K562 (cell line): ENCODE data around the gene SAMD10. TPM values are rescaled to one million over a fixed set of nuclear protein-coding genes. Genes with fewer than 3 reads are reported as not detected.
A peak's percentile ranks its signal among the peaks of the same experiment; 100 is the strongest.

Source experiments
- ATAC-seq: fragments of 200-7000 bp; cut with Tn5 transposase; 3 replicates; pipeline ENCODE4 v1.9.1; 2020; ENCODE audit warnings: moderate library complexity
- BruUV-seq: library from RNA; stranded (reverse); fragments of 400-500 nt; replicated peaks from 2 replicates; lab custom pipeline; 2021; lab: Mats Ljungman, UMichigan
- CTCF ChIA-PET: fragments of 300-600 bp; formaldehyde crosslinking; extraction: SDS; loops from one replicate; lab custom pipeline; 2021; ENCODE audit warnings: low intra/inter-chr PET ratio; lab: Yijun Ruan, JAX
- POLR2A ChIA-PET: fragments of 300-600, 350-650 bp; sonication (Branson Sonifier 250); formaldehyde crosslinking; extraction: SDS; loops from one replicate; lab custom pipeline; 2021; ENCODE audit warnings: antibody characterized with exemption, inconsistent platforms; lab: Yijun Ruan, JAX
- DNase-seq, 4 experiments: peaks; one replicate each; pipeline versions ENCODE4 v3.0.0 to v3.0.0-alpha.2; 2011 to 2018; ENCODE audit warnings: low spot score in 3 of 4, mixed read lengths in 3 of 4; ENCODE audit errors: extremely low read depth in 1 of 4
- FAIRE-seq: peaks from 2 replicates; lab custom pipeline; 2011; peaks lifted over from hg19 to GRCh38; lab: Jason Lieb, UNC
- H2AFZ ChIP-seq: 2 replicates; pipeline ENCODE4 v1.6.0; 2011; ENCODE audit warnings: low read depth, low read length, control low read depth, inconsistent platforms
- H3K27ac ChIP-seq: fragments of 200-600 bp; 3 replicates; pipeline ENCODE4 v1.8.0; 2011; ENCODE audit warnings: low read depth, mild to moderate bottlenecking, control low read depth, inconsistent platforms, low read length, moderate library complexity, mixed read lengths; ENCODE audit errors: extremely low read depth
- H3K27me3 ChIP-seq, 2 experiments: fragments of 300-600 bp in 1 of 2; 2 replicates in 1 of 2; 3 replicates in 1 of 2; pipeline versions ENCODE4 v1.6.0 to v1.8.0; 2011; ENCODE audit warnings: inconsistent platforms in 2 of 2, low read length in 2 of 2, mild to moderate bottlenecking in 1 of 2, mixed read lengths in 1 of 2, moderate library complexity in 1 of 2; ENCODE audit not compliant: control insufficient read depth in 2 of 2, insufficient read depth in 2 of 2
- H3K36me3 ChIP-seq: fragments of 300-600 bp; 3 replicates; pipeline ENCODE4 v1.8.0; 2011; ENCODE audit warnings: mild to moderate bottlenecking, low read length, inconsistent platforms; ENCODE audit not compliant: control insufficient read depth, insufficient read depth
- H3K4me1 ChIP-seq, 2 experiments: fragments of 200-600 bp in 1 of 2; replicated peaks in 1 of 2; 2 replicates in 1 of 2; 3 replicates in 1 of 2; pipeline versions ENCODE4 v1.5.1 to v1.8.0; 2011; ENCODE audit warnings: inconsistent platforms in 2 of 2, low read length in 2 of 2, mild to moderate bottlenecking in 1 of 2, mixed read lengths in 1 of 2, moderate library complexity in 1 of 2; ENCODE audit not compliant: control insufficient read depth in 2 of 2, insufficient read depth in 2 of 2
- H3K4me2 ChIP-seq: 2 replicates; pipeline ENCODE4 v1.6.1; 2011; ENCODE audit warnings: low read length, control low read depth, inconsistent platforms, mixed read lengths; ENCODE audit not compliant: insufficient read depth
- H3K4me3 ChIP-seq: fragments of 200-600 bp; sonication (generic), shearing (Covaris generic); 2 replicates; pipeline ENCODE4 v1.5.1; 2016; ENCODE audit warnings: control low read depth, inconsistent platforms
- H3K79me2 ChIP-seq: fragments of 200-600 bp; 3 replicates; pipeline ENCODE4 v1.8.0; 2011; ENCODE audit warnings: low read length, inconsistent platforms; ENCODE audit not compliant: control insufficient read depth, insufficient read depth
- H3K9ac ChIP-seq, 2 experiments: 2 replicates each; pipeline versions ENCODE4 v1.6.0 to v1.6.1; 2011; ENCODE audit warnings: low read depth in 2 of 2, low read length in 2 of 2, control low read depth in 1 of 2, inconsistent platforms in 1 of 2, mild to moderate bottlenecking in 1 of 2, mixed read lengths in 1 of 2; ENCODE audit not compliant: insufficient read depth in 1 of 2
- H3K9me1 ChIP-seq: one replicate; pipeline ENCODE4 v1.6.0; 2011; ENCODE audit warnings: inconsistent platforms, mild to moderate bottlenecking, low read length, moderate library complexity; ENCODE audit not compliant: control insufficient read depth, insufficient read depth
- H3K9me3 ChIP-seq: replicated peaks from 2 replicates; pipeline ENCODE4 v1.5.1; 2011; ENCODE audit warnings: low read depth, low read length, inconsistent platforms; ENCODE audit not compliant: control insufficient read depth, insufficient read depth
- H4K20me1 ChIP-seq: replicated peaks from 2 replicates; pipeline ENCODE4 v1.6.1; 2011; ENCODE audit warnings: low read length, inconsistent platforms, mixed read lengths; ENCODE audit not compliant: control insufficient read depth, insufficient read depth
- PBX2 ChIP-seq, 2 experiments: IDR thresholded peaks in 1 of 2; conservative IDR thresholded peaks in 1 of 2; 2 replicates each; pipeline ENCODE4 v1.6.1; 2016; ENCODE audit warnings: low read depth in 2 of 2, mild to moderate bottlenecking in 1 of 2, missing compliant biosample characterization in 1 of 2, missing genetic modification characterization in 1 of 2, moderate library complexity in 1 of 2
- RBFOX2 ChIP-seq: fragments of 200-400 bp; formaldehyde crosslinking; IDR thresholded peaks from 2 replicates; pipeline ENCODE4 v1.6.1; 2017; ENCODE audit warnings: low read depth, mild to moderate bottlenecking, low read length, moderate library complexity
- WGBS: fragments of 100-300 bp; shearing (Covaris generic); methylation state at CpG from one replicate; pipeline ENCODE4 v1.1.6; 2016; ENCODE audit warnings: low coverage, mixed read lengths; ENCODE audit not compliant: insufficient coverage; ENCODE audit errors: missing lambda C conversion rate; 5-methylcytosine and 5-hydroxymethylcytosine counted together
- in situ Hi-C: fragments of 300-500 bp; cut with MboI; formaldehyde crosslinking; loops from 4 replicates; pipeline ENCODE4 v1.15.0; 2018; ENCODE audit warnings: inconsistent platforms, mixed read lengths
- intact Hi-C: fragments of 100-400 bp; cut with micrococcal nuclease; formaldehyde crosslinking; loops from 2 replicates; pipeline ENCODE4 v1.14.2; 2022
- polyA plus RNA-seq, 8 experiments: library from polyadenylated mRNA; depleted of rRNA in 4 of 8; stranded (reverse) in 5 of 8; unstranded in 3 of 8; fragments of >200 nt; fragmentation: Nextera tagmentation in 2 of 8; fragmentation: Illumina TruSeq in 1 of 8; extraction: Ambion mirVana in 2 of 8; extraction: Trizol in 1 of 8; gene quantifications; 2 replicates each; pipeline versions ENCODE4 v1.2.1 to v1.2.3, GENCODE V29; 2011 to 2014; ENCODE audit warnings: inconsistent platforms in 1 of 8, missing spikeins in 1 of 8
- total RNA-seq, 7 experiments: library from RNA; depleted of rRNA in 6 of 7; stranded (reverse); fragments of >200 nt in 6 of 7; fragmentation: Illumina TruSeq in 2 of 7; extraction: Trizol in 2 of 7; gene quantifications; 2 replicates each; pipeline versions ENCODE4 v1.2.1 to v1.2.3, GENCODE V29; 2011 to 2021; ENCODE audit warnings: low replicate concordance in 1 of 7

Gene SAMD10
- total and polyA plus RNA-seq, 9 of the 15 experiments (the other 6 are each of a cell fraction or from before 2014, with no cell fraction given): 0.37 to 15.2 (median 4.8) TPM

DNA sequence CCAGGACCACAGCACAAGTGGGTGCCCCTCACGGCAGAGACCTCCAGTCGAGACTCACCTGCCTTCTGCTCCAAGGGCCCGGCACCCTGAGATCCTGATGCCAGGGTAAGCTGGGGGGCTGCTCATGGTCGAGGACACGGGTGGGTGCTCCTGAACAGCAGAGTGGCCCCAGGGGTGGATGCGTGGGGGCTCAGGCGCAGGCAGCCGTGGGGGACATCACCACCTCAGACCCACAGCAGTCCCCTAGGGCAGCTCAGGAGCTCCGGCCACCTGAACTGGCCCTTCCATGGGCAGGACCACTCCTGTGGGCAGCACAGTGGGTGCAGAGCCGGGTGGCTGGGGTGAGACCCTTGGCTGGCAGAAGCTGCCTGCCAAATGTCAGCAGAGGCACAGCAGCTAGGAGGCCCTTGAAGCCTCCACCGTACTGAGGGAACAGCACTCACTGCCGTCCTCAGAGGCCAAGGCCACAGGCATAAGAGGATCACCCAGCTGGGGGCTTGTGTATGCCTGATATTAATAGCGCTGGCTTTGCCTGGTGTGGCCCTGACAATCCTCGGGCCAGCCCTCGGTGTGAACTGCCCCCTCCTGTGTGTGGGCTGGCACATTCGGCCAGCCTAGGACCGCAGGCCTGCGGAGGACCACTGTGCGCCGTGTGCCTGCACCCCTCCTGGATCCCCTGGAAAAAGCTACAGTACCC lies 28.6 kb downstream of the SAMD10 start:
- H3K9ac ChIP-seq: peak overlapping the region in 1 of 2 experiments; percentile 55; a peak in 2 of 4 replicates
- peaks cover 42% of the 10 kb centered on the region; the same call in 1 of the 3 replicates for H3K36me3 ChIP-seq
- no peak for DNase-seq
- H3K27me3 ChIP-seq: no peaks in the 10 kb centered on the region
- no peak for ATAC-seq
- H3K79me2 ChIP-seq: peaks cover 95% of the 10 kb centered on the region
- 83% methylated on average over 14 of the region's 20 CpGs for WGBS
- FAIRE-seq: no peak
- TF ChIP-seq RBFOX2: peak; percentile 24
- TF ChIP-seq PBX2 (CRISPR knock-in tag; IDR thresholded peaks at IDR 0.05; ENCODE audit: low read depth): no peak
- TF ChIP-seq PBX2 (tag; conservative IDR thresholded peaks at IDR 0.05; ENCODE audit: low read depth): no peak
- POLR2A ChIA-PET: interaction anchor here (0.6 kb wide), 1 partner anchor 666 kb away, joined by 3 read pairs; no protein-coding TSS in a partner anchor
- no peak overlapping the region for H3K4me3 ChIP-seq
- CTCF ChIA-PET: no interaction called here
- intact Hi-C loops: no loop called here
- peaks cover 25 to 92% of the 10 kb centered on the region in 2 experiments for H3K4me1 ChIP-seq
- H3K9me1 ChIP-seq: peaks cover 21% of the 10 kb centered on the region
- H3K4me2 ChIP-seq: no peak overlapping the region
- H4K20me1 ChIP-seq: peaks cover 68% of the 10 kb centered on the region
- in situ Hi-C loops: no loop called here
- no peaks in the 10 kb centered on the region for H3K9me3 ChIP-seq
- H3K27ac ChIP-seq: no peak overlapping the region
- no peak overlapping the region for H2AFZ ChIP-seq
- no TSS peak for BruUV-seq
